Endometrial microvascular endothelial cells (primary cell): ENCODE data around the gene ABHD6. TPM values are rescaled to one million over a fixed set of nuclear protein-coding genes. Genes with fewer than 3 reads are reported as not detected.
"Not testable (repeated sequence)": the region's sequence is repeated elsewhere in the genome, so short reads cannot be mapped to it uniquely, and the experiment has no call there.

ENCODE experiments used
- in situ Hi-C: cut with HindIII; loops from 2 replicates; pipeline ENCODE4 v1.10.0; 2017; ENCODE audit warnings: low sequenced_read_pairs, low pct_unique_long_range_greater_than_20kb; ENCODE audit errors: inconsistent ontology term
- total RNA-seq: library from RNA; depleted of rRNA; stranded (reverse); fragments of >200 nt; gene quantifications from one replicate; pipeline ENCODE4 v1.2.3, GENCODE V29; 2015; ENCODE audit errors: inconsistent ontology term

The ABHD6 gene
- total RNA-seq, 1 donor from 2014 or later: 7.5 TPM

DNA sequence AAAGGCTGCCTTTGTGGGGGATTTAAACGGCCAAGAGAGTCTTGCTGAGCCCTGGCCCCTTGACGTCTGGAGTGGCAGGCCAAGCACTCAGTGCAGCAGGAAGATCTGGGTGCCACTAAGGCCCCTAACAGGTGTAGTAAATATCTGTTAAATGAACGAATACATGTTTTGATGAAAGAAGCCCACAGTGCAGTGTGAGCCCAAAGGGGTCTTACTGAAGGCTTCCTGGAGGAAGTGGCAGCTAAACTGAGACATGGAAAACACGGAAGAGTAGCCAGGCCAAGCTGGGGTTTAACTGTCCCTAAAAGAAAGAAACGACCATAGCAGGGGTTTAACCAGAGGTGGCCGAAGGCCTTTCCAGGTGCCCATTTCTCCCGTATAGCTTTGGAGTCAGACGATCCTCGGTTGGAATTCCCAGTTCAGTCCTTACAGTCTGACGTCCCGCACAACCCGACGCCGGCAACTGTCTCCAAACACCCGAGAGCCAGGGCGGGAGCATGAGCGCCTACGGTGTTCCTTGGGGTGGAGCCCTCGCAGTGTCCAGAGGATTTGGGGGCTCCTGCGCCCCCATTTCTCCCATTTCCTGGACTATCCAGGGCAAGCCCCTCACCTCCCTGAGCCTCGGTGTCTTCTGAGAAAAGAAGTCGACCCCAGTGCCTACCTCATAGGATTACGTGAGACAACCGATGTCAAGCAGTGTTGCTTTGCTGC is 910 bp upstream of the ABHD6 start:
- in situ Hi-C loops: no loop called here

DNA sequence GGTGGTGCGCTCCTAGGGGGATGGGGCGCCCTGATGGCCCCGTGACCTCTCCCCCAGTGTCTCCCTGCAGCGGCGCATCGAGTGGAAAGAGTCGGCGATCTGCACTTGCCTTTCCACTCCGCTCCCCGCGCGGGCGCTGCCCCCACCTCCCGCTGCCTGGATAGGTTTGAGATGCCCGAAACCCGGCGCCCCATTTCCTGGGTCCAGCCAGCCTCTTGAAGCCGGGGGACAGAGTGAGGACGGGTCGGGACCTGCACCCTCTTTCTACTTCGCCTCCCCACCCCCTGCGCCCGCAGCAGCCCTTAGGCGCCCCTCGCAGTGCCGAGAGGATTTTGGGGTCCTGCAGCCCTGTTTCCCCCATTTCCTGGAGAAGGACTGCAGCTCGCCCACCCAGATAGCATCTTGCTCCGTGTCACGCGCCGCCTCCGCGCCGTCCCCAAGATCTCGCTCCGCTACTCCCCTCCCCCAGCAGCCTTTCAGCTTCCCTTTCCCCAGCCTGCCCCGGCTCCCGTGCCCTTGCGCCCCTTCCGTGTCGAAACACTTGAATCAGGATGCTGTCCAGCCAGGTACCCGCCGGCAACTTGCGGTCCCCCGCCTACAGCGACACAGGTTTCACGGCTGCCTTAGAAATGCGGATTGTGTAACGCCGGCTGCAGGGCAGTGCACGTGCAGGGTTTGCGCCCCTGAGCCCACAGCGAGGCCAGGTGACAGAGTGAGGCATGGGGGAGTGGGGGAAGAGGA is 519 bp downstream of the ABHD6 start:
- in situ Hi-C loops: no loop called here

DNA sequence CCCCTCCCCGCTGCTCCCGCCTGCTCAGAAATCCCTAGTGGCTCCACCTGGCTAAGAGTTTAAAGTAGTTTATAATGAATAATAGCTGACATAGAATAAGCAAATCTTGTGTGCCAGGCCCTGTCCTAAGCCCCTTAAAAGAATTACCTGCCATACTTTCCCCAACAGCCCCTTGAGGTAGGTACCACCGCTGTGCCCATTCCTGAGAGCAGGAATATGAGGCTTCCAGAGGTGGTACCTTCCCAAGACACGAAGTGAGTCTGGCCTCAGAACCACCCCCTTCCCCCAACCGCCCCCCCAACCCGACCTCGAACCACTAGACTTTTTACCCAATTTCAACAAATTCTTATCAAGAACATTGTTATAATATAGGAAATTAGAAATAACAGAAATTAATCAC is 1.2 kb downstream of the ABHD6 start:
- in situ Hi-C loops: no loop called here

DNA sequence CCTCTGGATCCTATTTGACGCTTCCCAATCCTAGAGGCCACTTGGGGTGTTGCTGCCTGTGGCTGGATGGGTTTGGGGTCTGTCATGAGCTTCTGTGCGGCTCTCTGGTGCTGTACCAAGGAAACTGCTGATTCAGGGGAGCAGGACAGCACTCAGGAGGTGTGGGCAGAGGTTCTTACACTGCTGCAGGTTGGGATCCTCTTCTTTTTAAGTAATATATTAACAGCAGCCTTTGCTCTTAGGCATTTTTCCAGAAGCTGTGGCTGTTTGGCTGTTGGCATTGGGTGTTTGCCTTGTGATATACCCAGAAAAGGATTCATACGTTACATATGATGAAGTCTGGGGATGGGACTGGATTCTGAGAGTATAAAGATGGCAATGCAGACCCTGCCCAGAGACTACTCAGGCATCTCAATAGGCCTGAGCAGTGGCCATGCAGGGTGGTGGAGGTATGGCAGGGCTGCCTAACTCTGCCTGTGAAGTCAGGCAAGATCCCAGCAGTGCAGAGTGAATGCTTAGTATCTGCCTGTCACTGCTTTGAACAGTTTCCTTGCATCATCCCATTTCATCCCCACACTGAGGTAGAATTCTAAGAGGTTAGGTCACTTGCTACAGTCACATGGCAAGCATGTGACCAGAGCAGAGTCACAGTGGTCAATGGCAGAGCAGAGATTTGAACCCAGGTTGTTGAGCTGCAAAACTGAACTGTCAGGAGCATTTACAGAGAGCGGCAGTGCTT is 3.9 kb downstream of the ABHD6 start:
- in situ Hi-C loops: no loop called here

DNA sequence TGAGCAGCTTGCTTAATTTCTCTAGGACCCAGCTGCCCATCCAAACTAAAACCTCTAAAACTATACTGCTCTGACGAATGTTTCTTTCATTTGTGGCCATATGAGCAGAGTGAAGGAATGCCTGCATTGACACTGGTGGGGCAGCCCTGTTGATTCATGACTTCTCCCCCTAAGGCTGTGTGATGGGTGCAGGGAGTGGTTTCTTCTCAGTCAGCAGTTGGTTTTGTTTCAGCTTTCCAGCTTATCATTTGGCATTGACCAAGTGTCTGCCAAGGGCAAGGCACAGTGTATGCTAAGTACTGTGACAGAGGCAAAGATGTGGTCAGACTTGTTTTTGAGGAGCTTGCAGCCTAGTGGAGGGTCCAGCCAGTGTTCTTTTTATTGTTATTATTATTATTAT is 4.7 kb downstream of the ABHD6 start:
- in situ Hi-C loops: no loop called here

DNA sequence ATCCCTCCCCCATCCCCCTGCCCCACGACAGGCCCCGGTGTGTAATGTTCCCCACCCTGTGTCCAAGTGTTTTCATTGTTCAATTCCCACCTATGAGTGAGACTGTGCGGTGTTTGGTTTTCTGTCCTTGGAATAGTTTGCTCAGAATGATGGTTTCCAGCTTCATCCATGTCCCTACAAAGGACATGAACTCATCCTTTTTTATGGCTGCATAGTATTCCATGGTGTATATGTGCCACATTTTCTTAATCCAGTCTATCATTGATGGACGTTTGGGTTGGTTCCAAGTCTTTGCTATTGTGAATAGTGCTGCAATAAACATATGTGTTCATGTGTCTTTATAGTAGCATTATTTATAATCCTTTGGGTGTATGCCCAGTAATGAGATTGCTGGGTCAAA is 5.3 kb downstream of the ABHD6 start:
- in situ Hi-C loops: not testable (repeated sequence)

DNA sequence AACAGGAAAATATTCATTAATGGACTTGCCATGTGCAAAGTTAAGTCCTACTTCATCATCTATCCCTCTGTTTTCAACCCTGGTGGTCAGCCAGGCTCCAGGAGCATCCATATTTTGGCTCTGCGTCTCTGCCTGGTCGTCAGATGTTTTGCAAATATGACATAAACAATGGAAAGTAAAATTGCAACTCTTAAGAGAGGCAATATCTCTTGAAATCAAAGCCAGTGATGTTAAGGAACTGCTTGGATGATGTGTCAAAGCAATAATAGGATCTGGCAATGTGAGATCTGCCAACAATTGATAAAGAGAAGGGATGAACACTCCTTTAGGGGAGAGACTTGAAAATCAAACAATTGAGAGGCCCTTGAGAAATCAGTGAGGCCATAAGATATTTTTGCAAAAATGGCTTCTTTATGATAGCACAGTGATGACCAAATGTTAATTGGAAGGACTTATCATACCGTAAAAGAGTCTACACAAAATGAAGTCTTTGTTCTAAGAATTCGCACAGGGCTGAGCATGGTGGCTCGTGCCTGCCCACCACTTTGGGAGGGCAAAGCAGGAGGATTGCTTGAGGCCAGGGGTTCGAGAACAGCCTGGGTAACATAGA is 6.5 kb downstream of the ABHD6 start:
- in situ Hi-C loops: no loop called here

DNA sequence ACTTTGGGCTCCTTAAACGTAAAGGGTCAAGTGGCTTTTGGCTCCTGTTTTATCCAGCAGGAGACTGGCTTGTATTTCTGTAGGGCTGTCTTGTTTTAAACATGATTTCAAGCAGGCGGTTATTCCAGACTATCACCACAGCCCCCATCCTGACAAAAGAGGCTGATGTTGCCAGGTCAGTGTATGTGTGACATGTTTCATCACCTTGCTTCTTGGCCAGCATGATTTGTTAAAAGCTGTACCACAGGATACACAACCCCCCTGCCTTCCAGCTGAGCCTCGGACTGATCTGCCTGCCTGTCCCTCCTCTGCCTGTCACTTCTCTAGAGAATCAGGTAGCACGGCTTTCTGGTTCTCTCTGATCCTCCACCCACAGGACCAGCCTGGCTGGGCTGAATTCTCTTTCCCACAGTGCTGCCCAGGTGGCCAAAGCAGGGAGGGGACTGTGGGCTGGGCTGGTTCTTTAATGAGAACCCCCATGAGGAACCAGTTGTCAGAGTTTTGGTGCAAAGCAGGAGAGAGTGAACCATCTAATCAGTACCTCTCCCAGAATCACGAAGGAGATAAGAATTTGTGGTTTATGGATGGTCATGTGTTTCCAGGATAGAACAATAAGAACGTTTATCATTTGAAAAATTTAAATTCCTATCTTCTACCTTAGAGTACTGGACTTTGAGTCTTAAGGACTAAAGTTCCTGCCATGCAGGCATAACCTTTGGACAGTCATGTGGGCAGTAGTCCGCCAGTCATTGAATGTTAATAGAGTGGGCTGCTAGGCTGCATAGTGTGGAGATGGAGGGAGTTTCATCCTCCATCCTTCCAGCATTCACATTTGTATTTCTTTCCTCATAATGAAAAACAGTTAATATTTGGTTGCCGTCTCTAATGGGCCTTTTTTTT is 8.8 kb downstream of the ABHD6 start:
- in situ Hi-C loops: no loop called here

DNA sequence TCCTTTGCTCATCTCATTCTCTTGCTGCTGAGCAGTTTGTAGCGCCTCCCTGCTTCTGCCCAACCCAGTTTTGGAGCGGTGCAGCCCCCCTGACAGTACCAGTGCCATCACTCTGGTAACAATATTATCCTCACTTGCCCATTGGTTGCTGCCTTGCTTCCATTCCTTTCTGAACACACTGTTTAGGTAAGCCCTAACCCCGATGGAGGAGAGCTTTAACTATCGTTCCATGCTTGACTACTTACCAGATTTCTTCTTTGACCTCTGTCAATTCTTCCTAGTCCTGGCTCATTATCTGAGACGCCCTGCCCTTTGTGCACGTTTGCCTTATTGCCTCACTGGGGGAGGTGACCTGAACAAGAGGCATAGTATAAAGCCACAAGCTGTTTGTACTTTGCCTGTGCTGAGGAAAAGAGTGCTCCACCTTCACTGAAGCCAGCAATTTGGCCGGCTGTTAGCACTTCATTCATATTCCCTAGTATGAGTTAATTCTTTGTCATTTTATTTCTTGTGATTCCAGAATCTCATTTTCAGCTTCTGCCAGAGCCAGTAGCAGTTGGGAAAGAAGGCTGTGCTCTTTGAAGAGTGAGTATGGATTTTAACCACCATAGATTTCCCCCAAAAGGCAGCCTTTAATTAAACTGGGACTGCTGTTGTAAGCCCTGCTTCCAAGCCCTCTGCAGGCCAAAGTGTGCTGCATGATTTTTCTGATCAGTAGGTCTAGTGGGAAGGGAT is 11.9 kb downstream of the ABHD6 start:
- in situ Hi-C loops: no loop called here

DNA sequence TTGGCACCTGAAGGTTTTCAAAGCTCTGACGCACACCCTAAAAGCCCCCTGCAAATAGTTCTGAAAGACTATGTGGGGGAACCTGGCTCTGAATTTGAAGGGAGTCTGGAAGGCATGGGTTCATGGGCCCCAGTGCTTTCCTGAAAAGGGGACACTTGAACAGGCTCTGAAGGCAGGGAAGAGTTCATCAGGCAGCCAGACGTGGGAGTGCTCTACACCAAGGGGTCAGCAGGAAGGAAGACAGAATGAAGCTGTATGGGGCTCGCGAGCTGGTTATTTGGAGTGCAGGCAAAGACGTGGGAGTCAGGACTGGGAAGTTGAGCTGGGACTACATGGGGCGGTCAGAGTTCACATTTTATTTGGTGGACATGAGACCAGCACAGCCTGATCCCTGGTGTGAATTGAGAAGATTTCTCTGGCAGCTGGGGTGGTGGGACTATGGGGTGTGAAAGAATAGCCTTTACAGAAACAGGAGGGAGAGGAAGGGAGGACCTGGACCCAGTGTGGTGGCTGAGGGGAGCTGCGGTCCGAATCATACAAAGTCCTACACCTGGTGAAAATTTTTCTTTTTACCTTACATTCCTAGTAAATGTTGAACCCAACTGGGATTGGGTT is 12.6 kb downstream of the ABHD6 start:
- in situ Hi-C loops: no loop called here

DNA sequence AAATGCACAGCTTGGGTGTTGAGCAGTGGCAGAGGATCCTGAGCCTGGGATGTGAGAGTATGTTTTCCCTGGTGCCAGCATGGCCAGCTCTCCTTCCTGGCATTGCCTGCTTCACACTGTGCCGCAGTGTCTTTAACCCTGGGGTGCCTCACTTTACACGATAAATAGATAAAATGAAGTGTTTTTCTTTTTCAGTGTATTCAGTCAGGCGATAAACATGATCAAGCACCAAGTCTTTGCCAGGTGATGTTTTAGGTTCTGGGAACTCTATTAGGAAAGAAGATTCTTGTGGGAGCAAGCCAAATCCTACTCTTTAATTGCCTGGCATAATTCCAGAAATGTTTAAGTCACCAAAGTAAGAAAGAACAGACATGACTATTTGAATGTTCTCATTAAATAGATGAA is 14.0 kb downstream of the ABHD6 start:
- in situ Hi-C loops: no loop called here

DNA sequence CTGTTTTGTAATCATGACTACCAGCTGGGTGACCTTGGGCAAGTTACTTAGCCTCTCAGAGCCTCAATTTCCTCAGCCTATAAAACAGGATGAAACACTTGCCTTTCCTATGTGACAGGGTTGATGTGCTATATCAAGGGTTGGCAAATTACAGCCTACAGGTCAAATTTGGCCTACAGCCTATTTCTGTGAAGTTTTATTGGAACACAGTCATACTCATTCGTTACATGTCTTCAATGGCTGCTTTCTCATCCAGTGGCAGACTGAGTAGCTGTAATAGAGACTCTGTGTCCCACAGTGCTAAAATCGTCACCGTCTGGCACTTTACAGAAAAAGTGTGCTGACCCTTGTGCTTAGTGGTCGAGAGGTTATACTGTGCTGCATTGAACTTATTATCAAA is 16.6 kb downstream of the ABHD6 start:
- in situ Hi-C loops: no loop called here

DNA sequence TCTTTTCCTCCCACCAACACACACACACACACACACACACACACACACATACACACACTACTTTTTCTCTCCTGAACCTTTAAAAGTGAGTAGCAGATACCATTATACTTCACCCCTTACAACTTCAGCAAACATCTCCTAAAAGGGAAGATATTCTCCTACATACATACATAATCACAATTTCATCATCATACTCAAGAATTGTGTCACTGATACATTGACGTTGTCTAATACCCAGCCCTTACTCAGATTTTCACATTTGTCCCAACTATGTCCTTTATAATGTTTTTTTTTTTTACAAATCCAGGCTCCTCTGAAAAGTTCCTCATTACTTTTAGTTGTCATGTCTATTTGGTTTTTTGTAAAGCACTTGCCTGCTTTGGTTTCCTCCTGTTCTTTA is 18.5 kb downstream of the ABHD6 start:
- in situ Hi-C loops: no loop called here

DNA sequence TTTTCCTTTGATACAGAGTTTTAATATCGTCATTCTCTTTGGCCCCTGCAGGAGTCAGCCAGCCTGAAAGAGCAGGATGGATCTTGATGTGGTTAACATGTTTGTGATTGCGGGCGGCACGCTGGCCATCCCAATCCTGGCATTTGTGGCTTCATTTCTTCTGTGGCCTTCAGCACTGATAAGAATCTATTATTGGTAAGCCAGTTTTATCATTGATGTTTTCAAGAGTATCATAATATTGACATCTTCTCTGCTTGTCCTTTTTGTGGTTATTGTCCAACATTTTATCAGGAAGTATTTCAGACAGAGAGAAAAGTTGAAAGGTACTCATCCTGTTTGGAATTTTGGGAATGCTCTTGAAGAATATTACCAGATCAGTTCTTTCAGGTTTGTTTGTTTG is 18.9 kb downstream of the ABHD6 start:
- in situ Hi-C loops: no loop called here

DNA sequence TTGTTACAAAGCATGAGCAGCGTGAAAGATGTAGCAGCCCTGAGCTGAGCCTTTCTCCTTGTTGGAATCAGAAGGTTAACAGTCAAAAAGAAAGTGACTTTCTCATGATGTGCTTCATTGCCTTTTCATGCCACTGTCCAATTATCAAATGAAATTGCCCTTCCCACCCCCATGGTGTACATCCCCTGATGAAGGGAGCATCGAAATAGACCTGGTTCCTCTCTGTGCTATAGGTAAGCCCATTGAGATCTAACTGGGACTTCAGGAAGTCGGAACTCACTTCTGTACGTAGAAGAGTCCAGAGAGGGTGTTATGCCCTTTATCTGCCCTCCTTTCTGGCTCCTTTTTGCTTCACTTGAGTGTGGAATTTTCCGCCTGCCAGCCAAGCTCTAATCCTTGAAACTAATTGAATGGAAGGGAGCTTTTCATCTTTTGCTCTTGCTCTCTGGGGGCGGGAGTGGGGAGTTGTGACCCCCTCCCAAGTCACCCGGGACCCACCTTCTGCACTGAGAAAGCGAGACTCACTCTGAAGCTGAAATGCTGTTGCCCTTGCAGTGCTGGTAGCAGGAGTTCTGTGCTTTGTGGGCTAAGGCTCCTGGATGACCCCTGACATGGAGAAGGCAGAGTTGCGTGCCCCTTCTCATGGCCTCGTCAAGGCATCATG is 20.9 kb downstream of the ABHD6 start:
- in situ Hi-C loops: no loop called here

DNA sequence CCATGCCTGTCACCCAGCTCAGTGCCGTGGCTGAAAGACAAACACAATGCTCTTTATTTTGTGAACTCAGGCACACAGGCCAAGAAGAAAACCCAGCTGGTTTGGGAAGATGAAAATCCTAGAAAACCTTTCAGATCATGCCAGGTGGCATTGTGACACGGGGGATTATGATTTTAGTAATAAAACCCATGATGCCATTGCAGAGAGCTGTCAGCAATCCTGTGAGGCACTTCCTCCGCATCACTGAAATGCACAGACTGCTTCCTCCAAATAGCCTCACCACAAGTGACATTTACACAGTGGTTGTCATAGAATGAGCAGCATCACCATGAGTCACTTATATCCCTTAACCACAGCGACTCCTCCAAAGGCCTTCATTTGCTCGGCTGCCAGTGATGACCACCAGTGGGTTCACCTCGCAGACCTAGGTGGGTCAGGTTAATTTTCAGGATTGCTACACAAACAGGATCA is 22.7 kb downstream of the ABHD6 start:
- in situ Hi-C loops: no loop called here

DNA sequence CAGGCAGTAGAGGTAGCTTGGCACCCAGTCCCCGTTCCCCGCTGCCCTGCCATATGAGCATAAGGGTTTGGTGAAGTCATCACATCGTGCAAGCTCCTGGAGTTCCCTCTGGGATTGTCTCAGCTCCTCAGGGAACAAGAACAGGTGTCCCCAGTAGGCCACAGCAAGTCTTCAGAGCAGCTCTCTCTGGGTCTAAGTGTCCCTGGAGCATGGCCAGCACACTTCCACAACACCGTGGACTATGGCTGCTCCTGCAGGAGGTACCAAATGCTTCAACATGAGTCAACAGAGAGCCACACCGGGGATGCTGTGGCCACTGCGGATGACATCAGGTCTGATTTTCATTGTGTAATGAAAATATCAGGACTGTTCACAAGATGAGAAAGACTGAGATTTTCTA is 23.1 kb downstream of the ABHD6 start:
- in situ Hi-C loops: no loop called here
